NB4 (cell line): ENCODE data around the gene NRSN1.

ENCODE experiments used
- POLR2A ChIP-seq: IDR thresholded peaks from 2 replicates; pipeline ENCODE4 v1.6.1; 2011; ENCODE audit warnings: mild to moderate bottlenecking; ENCODE audit not compliant: insufficient read length; ENCODE audit errors: extremely low read depth
- TF ChIP-seq, protein P1 (sequence below): IDR thresholded peaks from one replicate; pipeline ENCODE4 v1.5.1; 2012; ENCODE audit warnings: low read depth, low read length

DNA sequence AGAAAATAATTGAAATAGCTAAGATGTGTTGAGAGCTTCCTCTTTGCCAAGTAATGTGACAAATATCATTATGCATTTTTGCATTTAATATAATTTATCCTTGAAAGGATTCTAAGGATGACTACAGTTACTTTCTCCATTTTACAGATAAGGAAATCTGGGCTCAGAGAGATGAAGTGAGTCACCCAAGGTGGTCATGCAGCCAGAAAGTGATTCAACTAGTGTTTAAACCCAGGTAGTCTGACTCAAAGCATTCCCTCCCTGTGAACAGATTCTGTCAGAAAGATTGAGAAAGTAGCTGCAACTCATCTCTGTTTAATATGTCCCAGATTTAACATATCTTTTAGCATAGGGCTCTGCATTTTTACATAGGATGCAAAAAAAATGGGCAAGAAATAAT lies 28.1 kb downstream of the NRSN1 start:
- TF ChIP-seq, protein P1, sequence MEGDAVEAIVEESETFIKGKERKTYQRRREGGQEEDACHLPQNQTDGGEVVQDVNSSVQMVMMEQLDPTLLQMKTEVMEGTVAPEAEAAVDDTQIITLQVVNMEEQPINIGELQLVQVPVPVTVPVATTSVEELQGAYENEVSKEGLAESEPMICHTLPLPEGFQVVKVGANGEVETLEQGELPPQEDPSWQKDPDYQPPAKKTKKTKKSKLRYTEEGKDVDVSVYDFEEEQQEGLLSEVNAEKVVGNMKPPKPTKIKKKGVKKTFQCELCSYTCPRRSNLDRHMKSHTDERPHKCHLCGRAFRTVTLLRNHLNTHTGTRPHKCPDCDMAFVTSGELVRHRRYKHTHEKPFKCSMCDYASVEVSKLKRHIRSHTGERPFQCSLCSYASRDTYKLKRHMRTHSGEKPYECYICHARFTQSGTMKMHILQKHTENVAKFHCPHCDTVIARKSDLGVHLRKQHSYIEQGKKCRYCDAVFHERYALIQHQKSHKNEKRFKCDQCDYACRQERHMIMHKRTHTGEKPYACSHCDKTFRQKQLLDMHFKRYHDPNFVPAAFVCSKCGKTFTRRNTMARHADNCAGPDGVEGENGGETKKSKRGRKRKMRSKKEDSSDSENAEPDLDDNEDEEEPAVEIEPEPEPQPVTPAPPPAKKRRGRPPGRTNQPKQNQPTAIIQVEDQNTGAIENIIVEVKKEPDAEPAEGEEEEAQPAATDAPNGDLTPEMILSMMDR, result no peak
- no peak for TF ChIP-seq POLR2A
